SJSA1 (cell line): Measurements from ENCODE around the gene VPS13D. TPM values are rescaled to one million over a fixed set of nuclear protein-coding genes. Genes with fewer than 3 reads are reported as not detected.

ENCODE experiments used
- DNase-seq, 2 experiments: peaks; one replicate each; pipeline ENCODE4 v3.0.0-alpha.2; 2015 to 2020; ENCODE audit warnings: low spot score in 2 of 2, low read depth in 1 of 2
- H3K27ac ChIP-seq: fragments of 250-450 bp; sonication (Bioruptor Pico); 2 replicates; pipeline ENCODE4 v1.5.1; 2020; ENCODE audit warnings: mild to moderate bottlenecking, moderate library complexity
- H3K27me3 ChIP-seq: fragments of 250-450 bp; sonication (Bioruptor Pico); replicated peaks from 2 replicates; pipeline ENCODE4 v1.5.1; 2020; ENCODE audit warnings: mild to moderate bottlenecking, moderate library complexity
- H3K36me3 ChIP-seq: fragments of 250-450 bp; sonication (Bioruptor Pico); 2 replicates; pipeline ENCODE4 v1.5.1; 2020; ENCODE audit warnings: mild to moderate bottlenecking
- H3K4me1 ChIP-seq: fragments of 250-450 bp; sonication (Bioruptor Pico); replicated peaks from 2 replicates; pipeline ENCODE4 v1.6.1; 2021; ENCODE audit warnings: mild to moderate bottlenecking
- H3K4me3 ChIP-seq: fragments of 250-450 bp; sonication (Bioruptor Pico); 2 replicates; pipeline ENCODE4 v1.5.1; 2020; ENCODE audit warnings: mild to moderate bottlenecking
- H3K9me3 ChIP-seq: fragments of 250-450 bp; sonication (Bioruptor Pico); replicated peaks from 2 replicates; pipeline ENCODE4 v1.5.1; 2020; ENCODE audit warnings: mild to moderate bottlenecking
- total RNA-seq: library from RNA; depleted of rRNA; stranded (reverse); fragments of >200 nt; shearing (Covaris generic); gene quantifications from 2 replicates; pipeline ENCODE4 v1.2.3, GENCODE V29; 2014

Gene VPS13D
- total RNA-seq, 1 experiment from 2014 or later, result 12.9 TPM

GRCh38 chr1:12496154-12496961 lies 266.5 kb downstream of the VPS13D start:
- no peak overlapping the region for H3K27ac ChIP-seq
- no peak overlapping the region for H3K4me3 ChIP-seq
- H3K9me3 ChIP-seq, result 0 out of 2 replicates have a peak, but pooled peaks cover 3% of the 10 kb centered on the region
- H3K27me3 ChIP-seq, result no peaks in the 10 kb centered on the region
- peaks cover 6% of the 10 kb centered on the region; the same call in 1 of the 2 replicates for H3K36me3 ChIP-seq
- DNase-seq, result no peak
- peaks cover 1% of the 10 kb centered on the region; the same call in 1 of the 2 replicates for H3K4me1 ChIP-seq

GRCh38 chr1:12499539-12500240 lies 269.9 kb downstream of the VPS13D start:
- Histone ChIP-seq H3K27ac (no peak overlapping the region), H3K4me1 (peaks cover 8% of the 10 kb centered on the region; the same call in 1 of the 2 replicates), H3K27me3 (no peaks in the 10 kb centered on the region), H3K4me3 (no peak overlapping the region), H3K9me3 (no peaks in the 10 kb centered on the region), H3K36me3 (peaks cover 6% of the 10 kb centered on the region; the same call in 1 of the 2 replicates)
- DNase-seq, result no peak

- Histone ChIP-seq H3K27me3 (no peaks in the 10 kb centered on the region), H3K27ac (no peak overlapping the region), H3K36me3 (peaks cover 6% of the 10 kb centered on the region; the same call in 1 of the 2 replicates), H3K4me3 (no peak overlapping the region), H3K9me3 (no peaks in the 10 kb centered on the region), H3K4me1 (peaks cover 8% of the 10 kb centered on the region; the same call in 1 of the 2 replicates)
- DNase-seq, result no peak
These were observed 271.8 kb downstream of the VPS13D start for GRCh38 chr1:12501661-12502060.

- Histone ChIP-seq H3K27ac (no peak overlapping the region), H3K4me3 (no peak overlapping the region), H3K36me3 (peaks cover 6% of the 10 kb centered on the region; the same call in 1 of the 2 replicates), H3K4me1 (peaks cover 8% of the 10 kb centered on the region; the same call in 1 of the 2 replicates), H3K27me3 (no peaks in the 10 kb centered on the region), H3K9me3 (no peaks in the 10 kb centered on the region)
- DNase-seq, result no peak
These were observed 272.7 kb downstream of the VPS13D start for GRCh38 chr1:12502336-12503109.

GRCh38 chr1:12503709-12504108 lies 273.9 kb downstream of the VPS13D start:
- H3K9me3 ChIP-seq, result no peaks in the 10 kb centered on the region
- H3K4me3 ChIP-seq, result no peak overlapping the region
- H3K36me3 ChIP-seq, result peaks cover 8% of the 10 kb centered on the region; the same call in 1 of the 2 replicates
- no peak for DNase-seq
- no peaks in the 10 kb centered on the region for H3K27me3 ChIP-seq
- peaks cover 8% of the 10 kb centered on the region; the same call in 1 of the 2 replicates for H3K4me1 ChIP-seq
- H3K27ac ChIP-seq, result no peak overlapping the region

GRCh38 chr1:12504601-12505000 lies 274.8 kb downstream of the VPS13D start:
- peaks cover 8% of the 10 kb centered on the region; the same call in 1 of the 2 replicates for H3K4me1 ChIP-seq
- no peaks in the 10 kb centered on the region for H3K27me3 ChIP-seq
- DNase-seq, result no peak
- H3K27ac ChIP-seq, result no peak overlapping the region
- peaks cover 5% of the 10 kb centered on the region; the same call in 1 of the 2 replicates for H3K36me3 ChIP-seq
- no peak overlapping the region for H3K4me3 ChIP-seq
- H3K9me3 ChIP-seq, result no peaks in the 10 kb centered on the region

GRCh38 chr1:12505231-12505630 lies 275.4 kb downstream of the VPS13D start:
- H3K27me3 ChIP-seq, result no peaks in the 10 kb centered on the region
- H3K4me1 ChIP-seq, result peaks cover 8% of the 10 kb centered on the region; the same call in 1 of the 2 replicates
- no peak for DNase-seq
- no peak overlapping the region for H3K27ac ChIP-seq
- peaks cover 5% of the 10 kb centered on the region; the same call in 1 of the 2 replicates for H3K36me3 ChIP-seq
- H3K4me3 ChIP-seq, result no peak overlapping the region
- H3K9me3 ChIP-seq, result no peaks in the 10 kb centered on the region; the same call in 1 of the 2 replicates

GRCh38 chr1:12505639-12506280 lies 275.9 kb downstream of the VPS13D start:
- Histone ChIP-seq H3K27me3 (no peaks in the 10 kb centered on the region), H3K9me3 (no peaks in the 10 kb centered on the region; the same call in 1 of the 2 replicates), H3K27ac (no peak overlapping the region), H3K4me3 (no peak overlapping the region), H3K36me3 (peaks cover 5% of the 10 kb centered on the region; the same call in 1 of the 2 replicates), H3K4me1 (peaks cover 8% of the 10 kb centered on the region; the same call in 1 of the 2 replicates)
- DNase-seq, result no peak

- H3K36me3 ChIP-seq, result 0 out of 2 replicates have a peak, but pooled peaks cover 2% of the 10 kb centered on the region
- no peak for DNase-seq
- H3K27ac ChIP-seq, result no peak overlapping the region
- H3K4me1 ChIP-seq, result peaks cover 7% of the 10 kb centered on the region
- no peaks in the 10 kb centered on the region; the same call in 1 of the 2 replicates for H3K9me3 ChIP-seq
- no peak overlapping the region for H3K4me3 ChIP-seq
- H3K27me3 ChIP-seq, result no peaks in the 10 kb centered on the region
These were observed 276.8 kb downstream of the VPS13D start for GRCh38 chr1:12506281-12507280.

- DNase-seq, result no peak
- H3K4me3 ChIP-seq, result no peak overlapping the region
- 0 out of 2 replicates have a peak, but pooled peaks cover 2% of the 10 kb centered on the region for H3K36me3 ChIP-seq
These were observed 277.8 kb downstream of the VPS13D start for GRCh38 chr1:12507631-12508030.

GRCh38 chr1:12508849-12509248 lies 279.0 kb downstream of the VPS13D start:
- H3K27ac ChIP-seq, result no peak overlapping the region
- no peak for DNase-seq
- no peaks in the 10 kb centered on the region; the same call in 1 of the 2 replicates for H3K9me3 ChIP-seq
- H3K4me3 ChIP-seq, result no peak overlapping the region
- H3K36me3 ChIP-seq, result 0 out of 2 replicates have a peak, but pooled peaks cover 2% of the 10 kb centered on the region
- H3K27me3 ChIP-seq, result no peaks in the 10 kb centered on the region
- H3K4me1 ChIP-seq, result peaks cover 11% of the 10 kb centered on the region

More at GRCh38 chr1:12507631-12508030, 277.8 kb downstream of the VPS13D start:
- Histone ChIP-seq H3K27me3 (no peaks in the 10 kb centered on the region), H3K9me3 (no peaks in the 10 kb centered on the region; the same call in 1 of the 2 replicates), H3K4me1 (peaks cover 11% of the 10 kb centered on the region), H3K27ac (no peak overlapping the region)

GRCh38 chr1:12511128-12511484 lies 281.3 kb downstream of the VPS13D start:
- H3K27me3 ChIP-seq, result no peaks in the 10 kb centered on the region
- peaks cover 11% of the 10 kb centered on the region for H3K4me1 ChIP-seq
- no peak overlapping the region for H3K4me3 ChIP-seq
- H3K36me3 ChIP-seq, result 0 out of 2 replicates have a peak, but pooled peaks cover 2% of the 10 kb centered on the region
- no peak for DNase-seq
- no peaks in the 10 kb centered on the region; the same call in 1 of the 2 replicates for H3K9me3 ChIP-seq
- H3K27ac ChIP-seq, result no peak overlapping the region
